T-helper 2 cell treated with Interferon-gamma antibody and Interleukin-4, amounts not matched to agents 5 μg/mL and 100 μg/mL, for 36 hours (primary cell): ENCODE data around the gene ISOC2.
A peak's percentile ranks its signal among the peaks of the same experiment; 100 is the strongest.

Source experiments
- DNase-seq: peaks from one replicate; pipeline ENCODE4 v3.0.0; 2021; ENCODE audit warnings: low spot score
- H3K27ac Mint-ChIP-seq: one replicate; pipeline ENCODE4 v1.8.0; 2021; ENCODE audit warnings: mild to moderate bottlenecking, mixed read lengths
- H3K27me3 Mint-ChIP-seq: one replicate; pipeline ENCODE4 v1.8.0; 2021; ENCODE audit warnings: low read depth, mixed read lengths
- H3K36me3 Mint-ChIP-seq: one replicate; pipeline ENCODE4 v1.8.0; 2021; ENCODE audit warnings: low read depth, mixed read lengths
- H3K4me1 Mint-ChIP-seq: one replicate; pipeline ENCODE4 v1.8.0; 2021; ENCODE audit warnings: low read depth, mixed read lengths
- H3K4me3 Mint-ChIP-seq: one replicate; pipeline ENCODE4 v1.8.0; 2022; ENCODE audit warnings: mild to moderate bottlenecking, moderate library complexity, mixed read lengths
- H3K9me3 Mint-ChIP-seq: one replicate; pipeline ENCODE4 v1.8.0; 2021; ENCODE audit warnings: mixed read lengths

Gene ISOC2

DNA sequence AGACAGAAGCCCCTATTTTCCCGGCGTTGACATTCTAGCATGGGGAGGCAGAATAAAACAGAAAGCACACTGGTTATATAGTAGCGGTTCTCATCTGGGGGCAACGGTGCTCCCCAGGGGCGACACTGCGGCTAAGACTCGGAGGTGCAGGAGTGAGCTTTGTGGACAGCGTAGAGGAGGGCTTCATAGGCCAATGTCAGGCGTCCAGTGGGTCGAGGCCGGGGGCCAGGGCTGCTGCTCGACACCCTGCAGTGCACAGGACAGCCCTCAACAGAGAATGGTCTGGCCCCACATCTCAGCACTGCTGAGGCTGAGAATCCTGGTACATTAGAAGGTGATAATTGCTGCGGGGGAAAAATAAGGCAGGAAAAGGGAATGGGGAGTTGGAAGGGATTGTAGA lies 16.5 kb upstream of the ISOC2 start:
- Mint-ChIP-seq H3K27me3 (no peaks in the 10 kb centered on the region), H3K4me3 (peak overlapping the region; percentile 87), H3K27ac (peak overlapping the region; percentile 47), H3K4me1 (peaks cover 18% of the 10 kb centered on the region), H3K9me3 (no peaks in the 10 kb centered on the region), H3K36me3 (peaks cover 4% of the 10 kb centered on the region)
- DNase-seq: no peak

DNA sequence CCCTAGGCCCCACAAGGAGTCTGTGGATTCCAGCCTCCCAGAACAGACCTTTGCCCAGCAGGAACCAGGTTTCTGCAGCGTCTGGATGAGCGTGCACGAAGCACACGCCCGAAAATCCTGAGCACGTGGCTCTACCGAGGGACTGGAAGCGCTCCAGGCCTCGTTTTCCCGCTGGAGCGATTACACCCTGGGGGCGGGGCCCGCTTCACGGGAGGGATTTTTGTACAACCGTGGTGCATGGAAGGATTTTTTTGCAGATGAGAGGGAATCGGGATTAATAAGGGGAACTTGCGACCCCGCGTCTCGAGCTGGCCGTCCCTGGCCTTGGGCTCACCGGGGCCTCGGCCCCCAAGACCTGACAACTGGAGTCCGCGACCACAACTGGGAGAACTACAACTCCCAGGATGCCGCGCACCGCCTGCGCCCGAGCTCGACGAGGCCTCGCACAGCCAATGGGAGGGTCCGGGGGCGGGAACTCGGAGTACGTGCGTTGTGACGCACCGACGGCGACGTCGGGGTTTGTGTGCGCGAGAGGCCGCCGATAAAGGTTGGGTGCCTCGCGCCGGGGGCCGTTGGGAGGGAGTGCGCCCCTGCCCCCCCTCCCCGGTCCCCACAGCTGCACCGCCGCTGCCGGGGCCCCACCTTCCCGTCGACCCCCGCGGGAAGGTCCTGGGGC lies 14.8 kb upstream of the ISOC2 start, which contains the start of gene ZNF628:
TSS of gene ZNF628 (plus strand) at position 518 of the 676 bp plus-strand sequence. CDS start 3,294 bp downstream, outside the sequence.
- Mint-ChIP-seq H3K36me3 (peaks cover 4% of the 10 kb centered on the region), H3K27ac (peak within 1 kb of the TSS; percentile 91), H3K9me3 (no peaks in the 10 kb centered on the region), H3K4me3 (peak within 1 kb of the TSS; percentile 92), H3K4me1 (peaks cover 18% of the 10 kb centered on the region), H3K27me3 (no peaks in the 10 kb centered on the region)
- DNase-seq: peak; percentile 97

DNA sequence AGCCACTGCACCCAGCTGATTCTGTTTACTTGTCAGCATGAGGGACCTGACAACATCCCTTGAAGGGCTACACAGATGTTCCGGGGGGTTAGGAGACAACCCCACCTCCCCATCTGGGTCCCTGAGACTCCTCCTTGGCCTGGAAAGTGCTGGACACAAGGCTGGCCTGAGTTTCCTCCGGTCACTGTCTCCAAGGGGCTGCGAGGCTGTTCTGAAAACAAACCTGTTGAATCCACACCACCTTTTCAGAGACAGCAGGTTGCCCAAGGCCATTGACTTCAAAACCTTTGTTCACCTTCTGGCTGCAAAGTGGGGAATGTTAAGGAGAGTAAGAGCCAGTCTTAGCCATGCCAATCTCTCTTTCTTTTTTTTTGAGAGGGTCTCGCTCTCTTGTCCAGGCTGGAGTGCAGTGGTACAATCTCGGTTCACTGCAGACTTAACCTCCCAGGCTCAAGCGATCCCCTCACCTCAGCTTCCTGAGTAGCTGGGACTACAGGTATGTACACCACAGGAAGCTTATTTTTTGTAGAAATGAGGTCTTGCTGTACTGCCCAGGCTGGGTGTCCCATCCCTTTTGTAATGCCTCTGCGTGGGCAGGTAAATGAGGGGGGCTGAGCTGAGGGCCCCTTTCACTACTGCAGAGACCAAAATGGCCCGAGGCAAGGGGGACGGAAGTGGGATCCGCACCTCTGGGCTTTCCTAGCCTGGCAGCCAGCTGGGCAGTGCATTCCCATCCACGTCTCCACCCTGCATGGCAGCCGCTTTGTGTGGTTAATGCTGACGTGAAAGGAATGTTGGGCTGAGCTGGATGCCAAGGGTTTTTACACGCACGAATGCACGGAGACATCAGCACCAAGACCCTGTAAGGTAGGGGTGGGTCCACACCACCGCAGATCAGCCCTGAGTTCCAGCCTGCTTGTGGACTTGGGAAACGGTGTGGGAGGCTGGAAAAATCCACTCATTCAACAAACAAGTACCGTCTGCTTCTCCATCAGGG lies 13.1 kb upstream of the ISOC2 start:
- peaks cover 3% of the 10 kb centered on the region for H3K36me3 Mint-ChIP-seq
- H3K4me3 Mint-ChIP-seq: peak overlapping the region; percentile 32
- H3K4me1 Mint-ChIP-seq: peaks cover 18% of the 10 kb centered on the region
- H3K9me3 Mint-ChIP-seq: no peaks in the 10 kb centered on the region
- DNase-seq: no peak
- no peaks in the 10 kb centered on the region for H3K27me3 Mint-ChIP-seq
- peak overlapping the region; percentile 41 for H3K27ac Mint-ChIP-seq

DNA sequence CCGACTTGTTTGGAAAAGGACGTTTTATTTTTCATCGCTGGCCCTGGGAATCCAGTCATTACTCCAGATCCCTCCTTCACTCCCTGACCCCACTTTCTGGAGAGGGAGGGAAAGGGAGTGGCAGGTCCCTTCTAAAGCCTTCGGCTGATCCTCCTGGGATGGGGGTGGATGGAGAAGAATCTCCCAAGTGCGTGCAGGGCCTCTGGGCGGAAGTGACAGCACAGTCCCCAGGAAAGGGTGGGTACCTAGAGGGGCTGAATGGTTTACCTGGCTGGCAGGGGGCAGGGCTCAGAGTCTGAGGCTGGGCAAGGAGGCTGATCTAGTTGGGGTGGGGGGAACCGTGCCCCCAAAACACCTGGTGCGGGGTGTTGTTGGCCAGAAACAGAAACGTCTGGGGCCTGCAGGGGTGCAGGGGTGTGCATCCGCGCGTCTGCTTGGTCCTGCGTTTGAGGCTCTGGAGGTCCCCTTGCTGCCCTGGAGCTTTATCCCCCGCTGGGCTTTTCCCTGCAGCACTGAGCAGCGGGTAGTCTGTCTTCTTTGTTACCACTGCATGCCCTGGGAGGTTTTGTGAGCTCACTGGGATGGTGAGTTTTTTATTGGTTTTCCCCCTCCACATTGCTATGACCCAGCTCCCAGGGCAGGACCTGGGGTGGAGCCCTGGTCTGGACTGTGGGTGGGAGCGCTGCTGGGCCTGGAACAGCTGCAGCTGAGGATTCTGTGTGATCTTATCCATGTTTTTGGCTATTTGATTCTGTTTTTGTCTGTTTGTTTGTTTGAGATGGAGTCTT lies 12.0 kb upstream of the ISOC2 start:
- H3K27ac Mint-ChIP-seq: no peak overlapping the region
- H3K36me3 Mint-ChIP-seq: no peaks in the 10 kb centered on the region

DNA sequence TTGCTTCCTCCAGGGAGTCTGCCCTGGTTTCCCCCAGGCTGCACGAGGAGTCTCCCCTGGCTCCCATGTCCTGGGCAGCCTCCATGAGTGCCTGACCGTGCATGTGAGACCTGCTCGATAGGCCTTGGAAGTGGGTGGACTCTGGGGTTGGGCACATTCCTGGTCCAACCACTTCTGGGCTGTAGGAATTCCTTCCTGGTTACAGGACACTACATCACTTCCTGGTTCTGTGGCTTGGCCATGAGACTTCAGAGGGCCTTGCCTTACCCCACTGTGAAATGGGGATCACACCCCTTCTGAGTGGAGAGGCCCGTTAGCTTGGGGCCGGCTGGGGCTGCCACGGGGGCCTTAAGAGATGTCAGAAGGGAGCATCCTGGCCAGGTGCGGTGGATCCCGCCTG lies 11.0 kb upstream of the ISOC2 start:
- Mint-ChIP-seq H3K27ac (no peak overlapping the region), H3K36me3 (no peaks in the 10 kb centered on the region), H3K4me1 (peaks cover 6% of the 10 kb centered on the region), H3K27me3 (no peaks in the 10 kb centered on the region), H3K9me3 (no peaks in the 10 kb centered on the region), H3K4me3 (no peak overlapping the region)
- no peak for DNase-seq

More for the DNA sequence above, 12.0 kb upstream of the ISOC2 start:
- DNase-seq: no peak
- Mint-ChIP-seq H3K27me3 (no peaks in the 10 kb centered on the region), H3K4me3 (no peak overlapping the region), H3K9me3 (no peaks in the 10 kb centered on the region), H3K4me1 (peaks cover 10% of the 10 kb centered on the region)

DNA sequence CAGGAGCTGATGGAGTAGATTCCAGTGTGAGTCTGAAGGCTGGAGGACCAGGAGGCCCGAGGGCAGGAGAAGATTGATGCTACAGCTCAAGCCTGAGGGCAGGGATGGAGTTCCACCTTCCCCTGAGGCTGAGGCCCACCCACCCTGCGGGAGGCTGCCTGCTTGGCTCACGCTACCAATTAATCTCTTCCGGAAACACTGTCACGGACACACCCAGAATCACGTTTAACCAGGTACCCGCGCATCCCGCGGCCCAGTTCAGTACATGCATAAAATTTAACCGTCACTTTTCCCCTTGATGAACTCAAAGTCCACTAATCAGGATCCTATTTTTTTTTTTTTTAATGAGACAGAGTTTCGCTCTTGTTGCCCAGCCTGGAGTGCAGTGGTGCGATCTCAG lies 9.8 kb upstream of the ISOC2 start:
- H3K27me3 Mint-ChIP-seq: no peaks in the 10 kb centered on the region
- DNase-seq: no peak
- H3K4me3 Mint-ChIP-seq: no peak overlapping the region
- no peak overlapping the region for H3K27ac Mint-ChIP-seq
- no peaks in the 10 kb centered on the region for H3K36me3 Mint-ChIP-seq
- no peaks in the 10 kb centered on the region for H3K9me3 Mint-ChIP-seq
- H3K4me1 Mint-ChIP-seq: peaks cover 4% of the 10 kb centered on the region

DNA sequence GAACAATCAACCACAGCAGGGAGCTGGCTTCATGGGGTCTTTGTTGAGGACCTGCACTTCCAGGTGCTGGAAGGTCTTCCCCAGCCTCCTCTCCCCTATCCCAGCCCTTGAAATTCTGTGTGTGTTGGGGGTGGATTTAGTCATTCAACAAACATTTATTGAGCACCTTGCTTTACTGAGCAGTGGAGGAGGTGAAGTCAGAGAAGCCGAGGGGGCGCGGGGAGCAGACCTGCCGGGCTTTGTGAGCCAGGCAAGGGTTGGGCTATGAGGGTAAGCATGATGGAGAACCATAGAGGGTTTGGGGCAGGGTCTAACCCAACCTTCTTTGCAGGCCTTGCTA lies 6.6 kb upstream of the ISOC2 start:
- no peak for DNase-seq
- no peak overlapping the region for H3K4me3 Mint-ChIP-seq
- no peaks in the 10 kb centered on the region for H3K36me3 Mint-ChIP-seq
- no peaks in the 10 kb centered on the region for H3K9me3 Mint-ChIP-seq
- H3K4me1 Mint-ChIP-seq: peaks cover 4% of the 10 kb centered on the region
- no peak overlapping the region for H3K27ac Mint-ChIP-seq
- no peaks in the 10 kb centered on the region for H3K27me3 Mint-ChIP-seq

DNA sequence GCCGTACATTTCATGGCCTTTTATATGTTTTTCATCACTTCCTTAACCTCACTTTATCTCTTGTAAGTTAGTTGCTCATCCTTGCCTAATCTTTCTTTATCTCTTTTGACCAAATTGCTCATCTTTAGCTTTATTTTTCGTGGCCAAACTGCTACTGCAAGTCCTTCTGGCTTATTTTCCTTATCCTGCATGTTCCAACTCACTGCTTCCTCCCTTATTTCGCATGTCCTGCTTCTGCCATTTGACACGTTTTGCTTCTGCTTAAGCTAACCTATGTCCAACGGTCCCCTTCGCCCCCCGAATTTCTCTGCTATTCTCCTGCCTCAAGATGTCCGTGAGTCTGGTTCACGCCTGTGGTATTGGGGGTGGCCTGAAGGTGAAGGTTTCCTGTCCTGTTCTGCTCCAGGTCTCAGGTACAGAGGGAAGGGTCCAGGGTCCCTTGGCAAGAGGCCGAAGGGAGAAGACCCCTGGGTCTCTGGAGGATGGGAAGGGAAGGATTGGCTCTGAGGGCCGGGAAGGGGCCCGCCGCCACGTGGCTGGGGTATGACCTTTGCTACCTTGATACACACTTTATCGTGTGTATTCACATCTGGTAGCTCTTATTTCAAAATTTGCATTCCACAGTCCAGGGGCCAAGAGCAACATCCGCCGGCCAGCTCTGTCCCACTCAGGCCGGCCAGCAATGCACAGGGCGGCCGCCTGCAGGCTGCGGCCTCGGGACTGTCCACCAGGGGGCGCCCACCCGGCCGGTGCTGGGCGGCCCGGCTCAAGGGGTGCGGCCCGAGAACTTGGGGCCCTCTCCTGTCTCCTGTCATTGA lies 6.0 kb upstream of the ISOC2 start:
- Mint-ChIP-seq H3K4me1 (peaks cover 5% of the 10 kb centered on the region), H3K27ac (no peak overlapping the region), H3K9me3 (no peaks in the 10 kb centered on the region), H3K27me3 (no peaks in the 10 kb centered on the region), H3K36me3 (no peaks in the 10 kb centered on the region), H3K4me3 (no peak overlapping the region)
- DNase-seq: peak; percentile 62

DNA sequence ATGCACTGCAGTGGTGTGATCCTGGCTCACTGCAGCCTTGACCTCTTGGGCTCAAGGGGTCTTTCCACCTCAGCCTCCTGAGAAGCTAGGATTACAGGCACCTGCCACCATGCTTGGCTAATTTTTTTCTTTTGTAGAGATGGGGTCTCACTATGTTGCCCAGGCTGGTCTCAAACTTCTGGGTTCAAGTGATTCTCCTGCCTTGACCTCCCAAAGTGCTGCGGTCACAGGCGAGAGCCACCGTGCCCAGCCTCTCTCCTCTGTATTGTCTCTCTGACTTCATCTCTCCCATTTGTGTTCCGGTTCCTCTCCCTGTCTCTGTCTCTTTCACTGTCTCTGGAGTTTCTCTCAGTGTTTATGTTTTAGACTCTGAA lies 4.8 kb upstream of the ISOC2 start:
- H3K4me1 Mint-ChIP-seq: peaks cover 9% of the 10 kb centered on the region
- H3K4me3 Mint-ChIP-seq: no peak overlapping the region
- H3K36me3 Mint-ChIP-seq: no peaks in the 10 kb centered on the region
- no peaks in the 10 kb centered on the region for H3K9me3 Mint-ChIP-seq
- no peak overlapping the region for H3K27ac Mint-ChIP-seq
- no peak for DNase-seq
- no peaks in the 10 kb centered on the region for H3K27me3 Mint-ChIP-seq

DNA sequence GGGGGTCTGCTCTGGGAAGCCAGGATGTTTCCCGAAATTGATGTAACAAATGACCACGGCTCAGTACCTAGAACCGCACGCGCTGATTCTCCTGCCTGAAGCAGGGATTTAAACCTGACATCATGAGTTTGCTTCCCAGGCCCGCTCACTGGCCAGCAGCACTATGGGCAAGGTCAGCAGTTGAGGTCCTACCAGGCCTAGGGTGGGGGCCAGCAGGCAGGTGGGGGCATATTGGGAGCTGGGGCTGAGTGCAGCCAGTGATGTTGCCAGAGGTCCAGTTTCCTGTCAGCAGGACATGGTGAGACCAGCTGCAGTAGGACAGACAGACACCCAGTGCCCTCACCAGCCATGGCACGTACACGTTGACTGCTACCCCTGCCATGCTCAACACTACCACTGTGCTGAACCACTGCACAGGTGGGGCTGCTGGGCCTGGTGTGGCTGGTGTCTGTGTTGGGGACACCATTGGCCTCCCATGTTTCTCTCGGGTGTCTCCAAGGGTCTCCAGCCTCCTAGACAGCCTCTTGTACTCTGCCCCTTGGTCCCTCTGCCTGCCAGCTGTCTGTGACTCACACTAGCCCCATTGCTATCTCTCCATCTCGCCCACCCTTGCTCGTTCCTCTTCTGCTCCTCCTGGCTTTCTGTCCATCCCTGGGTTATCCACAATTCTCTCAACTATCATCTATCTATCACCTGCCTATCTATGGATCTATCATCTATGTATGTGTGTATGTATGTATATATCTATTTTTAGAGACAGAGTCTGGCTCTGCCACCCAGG lies 4.2 kb upstream of the ISOC2 start:
- Mint-ChIP-seq H3K27me3 (no peaks in the 10 kb centered on the region), H3K36me3 (no peaks in the 10 kb centered on the region), H3K4me3 (no peak overlapping the region), H3K9me3 (no peaks in the 10 kb centered on the region), H3K4me1 (peaks cover 13% of the 10 kb centered on the region), H3K27ac (no peak overlapping the region)
- no peak for DNase-seq

DNA sequence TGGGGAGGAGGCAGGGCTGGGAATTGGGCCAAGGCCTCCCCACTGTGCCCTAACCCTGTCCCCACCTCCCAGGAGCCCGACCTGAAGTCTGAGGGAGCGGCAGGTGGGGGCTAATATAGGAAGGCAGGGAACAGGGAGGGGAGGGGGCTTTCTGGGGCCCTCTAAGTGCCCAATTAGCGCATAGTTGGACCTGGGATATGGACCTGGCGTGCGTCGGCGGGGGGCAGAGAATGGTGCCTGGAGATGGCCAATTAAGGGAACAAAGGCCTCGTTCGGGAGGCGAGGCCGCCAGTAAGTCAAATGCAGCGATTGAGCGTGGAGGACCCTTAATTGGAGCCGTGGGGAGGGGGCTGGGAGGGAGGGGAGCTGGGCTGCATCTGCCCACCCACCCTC lies 3.2 kb upstream of the ISOC2 start, which contains the start of gene C19orf85:
TSS of gene C19orf85 (minus strand) at position 90 of the 393 bp plus-strand sequence. CDS start 197 bp downstream, outside the sequence.
- no peaks in the 10 kb centered on the region for H3K9me3 Mint-ChIP-seq
- no peaks in the 10 kb centered on the region for H3K36me3 Mint-ChIP-seq
- H3K27me3 Mint-ChIP-seq: no peaks in the 10 kb centered on the region
- H3K4me1 Mint-ChIP-seq: peaks cover 14% of the 10 kb centered on the region
- no peak within 1 kb of the TSS for H3K4me3 Mint-ChIP-seq
- H3K27ac Mint-ChIP-seq: no peak within 1 kb of the TSS
- no peak for DNase-seq

DNA sequence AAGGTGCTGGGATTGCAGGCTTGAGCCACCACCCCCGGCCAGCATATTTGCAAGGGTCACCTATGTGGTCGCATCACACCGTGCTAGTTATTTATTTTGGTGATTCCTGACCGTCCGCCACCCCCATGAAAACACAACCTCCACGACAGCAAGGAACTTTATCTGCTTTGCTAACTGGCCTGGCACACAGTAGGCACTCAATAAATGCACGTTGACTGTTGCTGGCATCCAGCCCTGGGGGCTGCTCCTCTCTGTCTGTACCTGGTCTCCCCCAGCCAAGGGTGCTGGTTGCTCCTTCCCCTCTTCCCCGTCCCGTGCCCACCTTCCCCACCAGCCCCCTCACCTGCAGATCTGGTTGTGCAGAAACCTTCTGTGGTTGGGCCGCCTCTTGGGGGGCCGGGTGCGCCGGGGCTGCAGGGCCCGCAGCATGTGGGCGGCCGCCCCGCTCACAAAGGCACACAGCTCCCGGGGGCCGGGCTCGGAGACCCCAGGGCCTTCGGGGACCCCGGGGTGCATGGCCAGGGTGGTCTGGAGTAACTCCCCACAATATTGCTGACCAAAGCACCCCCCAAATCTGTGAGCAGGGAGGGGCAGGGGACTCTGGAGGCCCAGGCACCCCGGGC lies 2.7 kb upstream of the ISOC2 start:
- Mint-ChIP-seq H3K36me3 (no peaks in the 10 kb centered on the region), H3K27ac (no peak overlapping the region), H3K4me1 (peaks cover 14% of the 10 kb centered on the region), H3K4me3 (no peak overlapping the region), H3K9me3 (no peaks in the 10 kb centered on the region), H3K27me3 (no peaks in the 10 kb centered on the region)
- no peak for DNase-seq
